ENCODE data around the gene TSC22D3.

TSC22D3 gene

GRCh38 chrX:107730298-107730655 lies 45.3 kb downstream of the TSC22D3 start:
- no peak for DNase-seq

- no peak for DNase-seq
These were observed 45.9 kb downstream of the TSC22D3 start for GRCh38 chrX:107729558-107730297.

GRCh38 chrX:107728371-107729099 lies 47.1 kb downstream of the TSC22D3 start:
- no peak for DNase-seq

- no peak for DNase-seq
These were observed 48.6 kb downstream of the TSC22D3 start for GRCh38 chrX:107726816-107727534.

- no peak for DNase-seq
These were observed 49.6 kb downstream of the TSC22D3 start for GRCh38 chrX:107725761-107726555.

- DNase-seq, result no peak
These were observed 50.9 kb downstream of the TSC22D3 start for GRCh38 chrX:107724653-107725052.

- DNase-seq, result no peak
These were observed 52.1 kb downstream of the TSC22D3 start for GRCh38 chrX:107723511-107723910.

GRCh38 chrX:107721966-107722707 lies 53.5 kb downstream of the TSC22D3 start:
- no peak for DNase-seq

- DNase-seq, result no peak
These were observed 54.3 kb downstream of the TSC22D3 start for GRCh38 chrX:107721318-107721717.

- peak; percentile 71 for DNase-seq
These were observed 57.4 kb downstream of the TSC22D3 start for GRCh38 chrX:107718156-107718621.

- peak; percentile 91 for DNase-seq
These were observed 58.5 kb downstream of the TSC22D3 start for GRCh38 chrX:107716816-107717700.

- peak; percentile 62 for DNase-seq
These were observed 59.4 kb downstream of the TSC22D3 start for GRCh38 chrX:107716118-107716684.

GRCh38 chrX:107715331-107716117 lies 60.1 kb downstream of the TSC22D3 start:
- no peak for DNase-seq

GRCh38 chrX:107714206-107714891 lies 61.2 kb downstream of the TSC22D3 start:
- DNase-seq, result no peak

GRCh38 chrX:107713543-107714205 lies 61.9 kb downstream of the TSC22D3 start:
- DNase-seq, result no peak

GRCh38 chrX:107713203-107713542 lies 62.4 kb downstream of the TSC22D3 start:
- DNase-seq, result no peak

GRCh38 chrX:107712231-107713202 lies 63.1 kb downstream of the TSC22D3 start:
- DNase-seq, result no peak
